Activated CD8-positive, alpha-beta memory T cell treated with anti-CD3 and anti-CD28 coated beads, Interleukin-2, amount 50 U/mL, for 24 hours (primary cell): ENCODE data around the gene DHRS7B.

Experiments used
- DNase-seq: peaks from one replicate; pipeline ENCODE4 v3.0.0-alpha.2; 2020; ENCODE audit errors: extremely low read depth

The DHRS7B gene

GRCh38 chr17:21239680-21240368, 113.1 kb downstream of the DHRS7B start:
- no peak for DNase-seq

GRCh38 chr17:21240369-21241055, 113.7 kb downstream of the DHRS7B start:
- no peak for DNase-seq
